Right forelimb (tissue), 1 donor: ENCODE results near the gene TNC.

Experiments used
- DNase-seq: peaks from one replicate; pipeline ENCODE4 v3.0.0-alpha.2; 2018

TNC gene

DNA sequence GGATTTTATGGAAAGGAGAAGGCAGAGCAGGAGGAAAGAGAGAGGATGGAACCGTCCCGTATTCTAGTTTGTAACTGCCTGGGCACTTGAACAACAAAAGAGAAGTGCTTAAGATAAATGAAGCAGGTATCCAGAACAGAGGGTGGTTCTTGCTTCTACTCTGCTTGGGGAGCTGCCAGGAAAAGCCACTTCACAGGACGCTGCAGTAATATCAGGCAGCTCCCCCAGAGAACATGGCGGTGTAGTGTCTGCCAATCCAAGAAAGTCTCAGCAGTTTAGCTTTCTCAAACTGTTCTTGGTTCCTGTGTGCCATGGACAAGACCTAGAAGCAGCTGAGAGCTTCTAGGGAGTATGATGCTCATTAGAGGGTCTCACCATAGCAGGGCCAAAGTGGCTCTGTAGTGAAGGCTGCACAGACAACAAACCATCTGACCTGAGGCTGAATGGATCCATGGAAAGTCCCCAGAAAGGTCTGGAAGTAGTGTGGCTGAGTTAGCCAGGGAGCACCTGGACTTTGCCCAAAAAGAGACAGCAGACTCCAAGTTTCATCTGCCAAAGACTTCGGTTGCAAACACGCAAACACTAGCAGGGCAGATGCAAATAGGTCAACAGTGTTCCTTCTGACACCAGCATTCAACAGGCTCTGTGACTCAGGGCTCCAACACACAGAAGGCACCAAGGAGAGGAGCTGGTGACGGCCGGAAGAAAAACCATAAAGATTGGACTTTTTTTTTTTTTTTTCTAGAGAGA, 115.4 kb downstream of the TNC start:
- DNase-seq, result no peak

DNA sequence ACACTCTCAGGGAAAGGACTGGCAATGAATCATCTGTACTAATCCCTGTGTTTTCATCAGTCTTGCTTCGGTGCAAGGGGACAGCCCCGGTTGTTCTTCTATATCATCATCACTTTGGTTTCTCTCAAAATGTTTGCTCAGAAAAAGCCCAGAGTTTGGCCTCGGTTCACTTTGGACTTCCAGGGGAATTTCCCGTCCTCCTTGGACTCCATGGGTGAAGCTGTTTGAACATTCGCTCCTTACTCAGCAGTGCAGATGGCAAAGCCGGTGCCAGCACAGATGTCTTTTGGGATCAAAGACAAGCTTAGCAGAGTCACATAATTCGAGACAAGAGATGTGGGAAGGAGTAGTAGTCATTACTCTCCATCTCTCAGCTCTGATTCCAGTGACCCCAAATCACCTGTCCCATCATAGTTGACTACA, 117.7 kb downstream of the TNC start:
- DNase-seq, result no peak

DNA sequence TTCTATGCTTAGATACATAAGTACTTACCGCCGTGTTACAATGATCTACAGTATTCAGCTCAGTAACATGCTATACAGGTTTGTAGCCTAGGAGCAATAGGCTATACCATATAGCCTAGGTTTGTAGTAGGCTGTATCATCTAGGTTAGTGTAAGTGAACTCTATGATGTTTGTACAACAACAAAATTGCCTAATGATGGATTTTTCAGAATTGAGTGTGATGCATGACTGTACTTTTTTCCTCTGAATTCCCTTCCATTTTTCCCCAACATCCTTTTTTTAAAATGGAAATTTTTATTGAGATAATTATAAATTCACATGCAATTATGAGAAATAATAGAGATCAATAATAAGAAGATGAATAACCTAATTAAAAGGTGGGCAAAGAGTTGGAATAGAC, 119.6 kb downstream of the TNC start:
- DNase-seq, result no peak

DNA sequence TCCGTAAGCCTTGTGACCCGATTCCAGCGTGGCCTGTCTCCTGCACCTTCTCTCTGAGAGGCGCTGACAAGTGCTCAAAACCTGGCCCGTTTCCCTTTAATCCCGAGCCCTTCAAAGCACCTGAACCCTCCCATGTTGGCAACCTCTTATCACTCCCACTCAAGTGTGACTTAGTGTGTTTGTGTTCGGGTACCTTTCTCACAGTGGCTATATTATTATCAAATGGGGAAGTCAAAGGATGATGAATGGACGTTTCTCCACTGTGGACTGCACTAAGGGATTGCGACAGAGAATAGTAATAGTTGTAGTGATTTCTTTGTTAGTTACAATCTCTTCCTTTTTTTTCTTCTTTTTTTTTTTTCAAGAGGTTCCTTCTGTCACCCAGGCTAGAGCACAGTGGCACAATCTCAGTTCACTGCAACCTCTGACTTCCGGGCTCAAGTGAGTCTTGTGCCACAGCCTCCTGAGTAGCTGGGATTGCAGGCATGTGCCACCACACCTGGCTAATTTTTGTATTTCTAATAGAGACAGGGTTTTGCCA, 122.2 kb downstream of the TNC start:
- DNase-seq, result no peak

DNA sequence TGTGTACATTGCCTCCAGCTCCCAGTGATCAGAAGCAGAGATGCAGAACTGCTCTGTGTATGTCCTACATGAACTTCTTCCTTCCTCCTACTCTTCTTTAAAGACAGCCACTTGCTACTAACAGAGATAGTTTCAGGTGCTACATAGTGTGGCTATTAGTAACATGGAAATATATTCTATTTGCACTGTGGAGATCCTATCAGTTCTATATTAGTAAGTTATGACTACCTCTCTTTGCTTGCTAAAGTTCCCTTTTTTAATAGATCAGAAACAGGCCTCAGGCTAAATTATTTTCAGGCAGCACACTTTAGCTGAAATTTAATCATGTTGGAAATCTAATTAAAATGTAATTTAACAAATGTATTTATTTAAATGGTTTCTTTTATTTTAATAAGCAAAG, 123.2 kb downstream of the TNC start:
- DNase-seq, result no peak

DNA sequence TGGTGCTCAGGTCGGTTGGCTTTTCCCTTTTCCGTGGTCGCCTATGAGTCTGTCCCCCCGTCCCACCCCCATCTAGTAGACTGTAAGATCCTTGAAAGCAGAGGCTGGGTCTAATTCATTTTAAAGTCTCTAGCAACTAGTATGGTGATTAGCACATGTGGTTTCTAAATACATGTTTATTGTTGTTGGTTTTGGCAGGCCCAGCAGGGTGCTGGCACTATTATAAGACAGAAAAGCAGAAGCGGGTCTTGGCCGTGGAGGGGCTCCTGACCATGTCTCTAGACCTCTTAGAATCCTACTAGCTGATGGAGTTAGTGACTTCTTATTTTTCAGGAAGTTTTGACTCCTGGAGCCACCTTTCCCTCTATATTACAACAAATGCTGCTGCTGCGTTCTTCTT, 126.1 kb downstream of the TNC start:
- DNase-seq, result no peak

DNA sequence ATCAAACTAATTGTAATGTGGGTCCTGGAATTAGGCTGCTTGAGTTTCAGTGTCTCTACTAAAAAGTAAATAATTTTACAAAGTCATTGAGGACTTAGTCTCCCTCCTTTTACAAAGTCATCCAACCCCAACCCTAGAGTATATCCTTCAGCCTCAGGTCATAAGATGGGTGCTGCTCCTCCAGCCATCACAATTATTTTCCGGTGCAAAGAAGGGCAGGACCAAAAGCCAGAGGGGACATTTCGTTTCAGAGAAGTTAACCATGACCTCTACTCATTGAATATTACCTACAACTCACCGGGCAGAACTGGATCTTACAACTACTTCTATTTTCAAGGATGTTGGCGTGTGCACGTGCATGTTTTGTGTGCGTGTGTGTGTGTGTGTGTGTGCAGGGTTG, 127.1 kb downstream of the TNC start:
- no peak for DNase-seq

DNA sequence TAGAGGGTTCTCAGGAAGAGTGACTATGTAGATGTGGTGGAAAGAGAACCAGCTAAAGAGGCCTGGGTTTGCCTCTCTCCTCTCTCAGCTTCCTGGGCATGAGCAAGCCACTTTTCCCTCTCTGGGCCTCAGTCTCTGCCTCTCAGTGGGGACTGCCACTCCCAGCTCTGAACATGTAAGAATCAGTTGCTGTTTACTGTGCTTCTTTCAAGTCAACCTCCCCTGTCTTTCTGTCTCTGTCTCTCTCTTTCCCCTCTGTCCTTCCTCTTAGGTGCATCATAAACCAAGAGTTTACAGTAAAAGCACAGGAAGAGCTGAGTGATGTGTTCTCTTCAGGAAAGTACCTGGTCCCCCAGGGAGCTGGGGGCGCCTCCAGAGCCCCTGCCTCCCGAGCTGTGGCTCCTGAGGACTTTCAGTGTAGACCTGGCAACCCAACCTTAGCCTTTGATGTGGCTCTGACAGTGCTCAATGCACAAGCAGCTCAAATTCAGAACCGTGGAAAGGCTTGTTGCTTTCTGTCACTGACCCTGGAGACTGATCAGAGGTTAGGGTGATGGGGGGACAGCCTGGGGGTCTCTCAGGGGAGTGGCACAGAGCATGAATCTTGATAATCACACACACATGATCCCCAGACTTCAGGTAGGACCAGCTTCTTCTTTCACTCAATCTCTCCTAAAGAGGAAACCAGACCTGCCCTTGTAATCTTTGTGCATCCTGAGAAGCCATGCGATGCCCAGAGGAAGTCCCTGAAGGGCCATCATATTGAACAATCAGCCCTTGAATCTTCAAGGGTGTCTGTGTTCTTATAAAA, 128.2 kb downstream of the TNC start:
- DNase-seq, result no peak

DNA sequence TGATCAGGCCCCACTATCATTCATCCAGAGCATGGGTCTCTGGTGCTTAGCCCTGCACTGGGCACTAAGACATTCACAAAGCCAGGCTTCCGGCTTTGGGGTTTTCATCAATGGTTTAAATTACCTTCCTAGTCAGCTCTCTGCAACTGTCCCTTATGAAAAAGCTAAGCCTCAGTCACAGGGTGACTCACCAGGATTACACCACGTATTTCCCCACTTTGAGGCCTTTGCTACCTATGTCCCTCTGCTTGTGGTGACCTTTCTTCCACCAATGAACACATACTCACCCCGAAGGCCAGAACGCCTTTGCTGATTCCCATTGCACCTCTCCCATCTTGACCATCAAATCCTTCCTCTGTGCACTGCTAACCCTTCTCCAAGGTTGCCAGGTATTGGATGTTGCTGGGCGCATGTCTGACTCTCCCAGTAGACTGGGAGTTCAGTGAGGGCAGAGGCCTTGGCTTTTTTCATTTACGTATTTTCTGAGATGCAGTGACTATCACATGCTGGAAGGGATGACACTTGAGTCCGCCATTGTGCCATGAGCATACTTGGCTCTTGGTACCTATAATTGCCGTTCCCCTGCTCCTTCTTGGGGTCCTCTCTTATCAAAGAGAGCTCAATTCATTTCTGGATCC, 128.9 kb downstream of the TNC start:
- DNase-seq, result no peak

DNA sequence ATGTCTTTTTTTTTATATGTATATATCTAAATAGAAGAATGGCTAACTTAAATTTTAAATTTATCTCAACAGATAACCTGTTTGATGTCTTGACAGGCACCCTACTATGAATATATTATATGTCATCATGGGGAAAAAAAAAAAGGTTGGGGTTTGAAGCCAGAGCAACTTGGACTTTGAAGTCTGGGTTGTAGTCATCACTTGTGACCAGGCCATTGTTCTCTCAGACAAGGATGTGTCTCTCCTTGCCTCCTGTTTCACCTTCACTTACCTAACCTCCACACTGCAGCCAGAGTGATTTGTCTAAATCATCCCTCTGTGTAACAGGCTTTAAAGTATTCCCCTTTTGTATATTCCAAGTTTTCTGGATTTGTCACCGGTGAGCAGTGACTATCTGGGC, 130.8 kb downstream of the TNC start:
- DNase-seq, result no peak

DNA sequence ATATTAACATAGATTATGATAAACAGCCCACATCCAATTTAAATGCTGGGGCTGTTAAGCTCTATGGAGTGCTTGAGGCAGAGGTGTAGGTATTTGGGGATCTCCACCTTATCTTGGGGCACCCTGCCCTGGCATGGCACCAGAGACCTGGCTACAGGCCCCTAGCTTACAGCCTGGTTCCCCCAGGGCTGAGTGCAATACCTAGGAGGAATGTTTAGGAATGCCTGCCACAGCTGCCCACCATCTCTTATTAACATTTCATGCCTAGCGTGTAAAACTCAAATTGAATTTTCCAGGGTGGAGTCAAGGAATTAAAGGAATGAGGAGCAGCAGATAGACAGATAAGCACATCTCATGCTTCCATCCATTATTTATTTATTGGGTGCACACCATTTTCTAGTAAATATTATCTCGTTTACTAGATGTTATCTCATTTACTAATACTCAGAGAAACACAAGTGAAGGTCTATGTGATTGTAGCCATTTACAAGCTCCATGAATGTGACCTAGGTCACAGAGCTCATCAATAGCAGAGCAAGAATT, 131.9 kb downstream of the TNC start:
- DNase-seq, result no peak

DNA sequence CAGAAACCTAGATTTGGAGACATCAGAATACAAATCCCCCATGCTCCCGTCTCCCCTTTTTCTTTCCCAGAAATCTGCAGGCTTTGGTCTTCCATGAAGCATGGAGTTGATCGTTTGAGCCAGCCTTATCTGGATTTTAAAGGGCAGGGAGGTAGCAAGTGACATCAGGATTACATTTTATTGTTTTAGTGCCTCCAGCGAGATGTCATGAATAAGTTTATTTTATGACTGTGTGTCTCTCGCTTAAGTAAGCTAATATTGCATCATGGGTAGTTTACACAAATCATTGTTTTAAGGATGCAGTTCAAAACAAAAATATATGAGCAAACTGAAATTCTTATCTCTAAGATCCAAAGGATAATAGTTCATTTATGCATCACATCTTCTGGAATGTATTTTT, 136.9 kb downstream of the TNC start:
- no peak for DNase-seq

DNA sequence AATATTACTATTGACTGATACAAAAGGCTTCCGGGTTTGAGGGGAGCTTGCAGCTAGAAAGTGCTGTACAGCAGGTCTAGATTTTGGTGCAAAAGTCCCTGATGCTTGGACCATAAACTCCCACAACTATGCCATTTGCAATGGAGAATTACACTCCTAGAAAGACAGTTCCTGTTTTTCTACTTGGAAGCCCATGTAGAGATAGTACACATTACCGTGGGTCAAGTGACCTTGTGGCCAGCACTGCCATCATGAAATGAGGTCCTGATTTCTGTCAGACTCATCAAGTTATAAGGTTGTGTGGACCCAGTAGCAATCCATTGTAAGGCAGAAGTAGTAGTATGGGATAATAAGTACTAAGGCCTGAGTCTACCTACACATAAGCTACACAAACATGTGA, 144.7 kb downstream of the TNC start:
- no peak for DNase-seq

DNA sequence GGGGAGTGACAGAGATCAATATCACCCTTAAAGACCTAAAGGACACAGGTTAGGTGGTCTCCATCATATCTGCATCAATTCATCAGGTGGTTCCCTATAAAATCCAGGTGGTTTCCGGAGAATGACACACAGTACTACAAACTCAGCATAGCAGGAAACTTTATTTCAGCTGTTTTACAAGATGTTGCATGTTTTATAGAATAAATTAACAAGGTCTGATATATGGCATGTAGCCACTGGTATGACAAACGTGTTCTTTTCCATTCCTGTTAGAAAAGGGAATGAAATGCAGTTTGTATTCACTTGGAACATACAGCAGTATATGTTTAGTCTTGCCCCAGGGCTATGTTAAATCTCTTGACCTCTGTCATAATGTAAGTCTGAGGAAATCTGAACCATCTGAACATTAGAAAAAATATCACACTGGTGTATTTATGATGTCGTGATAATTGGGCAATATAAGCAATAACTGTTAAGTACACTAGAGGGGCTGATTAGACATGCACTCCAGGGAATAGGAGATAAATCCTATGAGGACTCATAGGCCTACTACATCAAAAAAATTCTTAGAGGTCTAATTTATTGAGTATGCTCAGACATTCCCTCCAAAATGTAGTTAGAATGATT, 145.3 kb downstream of the TNC start:
- DNase-seq, result no peak
